B cell (primary cell): ENCODE measurements around the gene TSPAN14. TPM values are rescaled to one million over a fixed set of nuclear protein-coding genes. Genes with fewer than 3 reads are reported as not detected.

Experiments used
- ATAC-seq: fragments of 200-7000 bp; cut with Tn5 transposase; one replicate; pipeline ENCODE4 v1.10.0; 2021; ENCODE audit warnings: low read depth, mild to moderate bottlenecking, moderate number of reproducible peaks, moderate library complexity
- CTCF ChIA-PET: fragments of 350-600 bp; sonication (Branson Sonifier 250); formaldehyde crosslinking; loops from one replicate; lab custom pipeline; 2021; ENCODE audit warnings: antibody characterized with exemption, inconsistent platforms; lab: Charles Lee
- POLR2A ChIA-PET: fragments of 350-600 bp; sonication (Branson Sonifier 250); formaldehyde crosslinking; loops from one replicate; lab custom pipeline; 2021; ENCODE audit warnings: antibody characterized with exemption; lab: Charles Lee
- DNase-seq: peaks from one replicate; pipeline ENCODE4 v3.0.0; 2013
- H2AFZ ChIP-seq: 2 replicates; pipeline ENCODE4 v1.6.1; 2012; ENCODE audit warnings: mild to moderate bottlenecking, low read depth, low read length; ENCODE audit not compliant: insufficient read depth, poor library complexity, severe bottlenecking
- H3K27ac ChIP-seq, 2 donors: 1 replicate in 1 of 2; 2 replicates in 1 of 2; pipeline ENCODE4 v1.5.1; 2012 to 2013; ENCODE audit warnings: low read length in 2 of 2, mild to moderate bottlenecking in 2 of 2, moderate library complexity in 1 of 2
- H3K27me3 ChIP-seq, 4 experiments: fragments of 200-600 bp in 1 of 4; sonication (generic) in 1 of 4; replicated peaks in 1 of 4; 1 replicate in 2 of 4; 2 replicates in 2 of 4; pipeline versions ENCODE4 v1.6.1 to v1.7.0; 2013 to 2016; ENCODE audit warnings: low read length in 3 of 4, mild to moderate bottlenecking in 2 of 4, mixed read lengths in 1 of 4, moderate library complexity in 1 of 4; ENCODE audit not compliant: insufficient read depth in 4 of 4, control insufficient read depth in 3 of 4; ENCODE audit errors: control extremely low read depth in 1 of 4
- H3K36me3 ChIP-seq, 2 experiments: replicated peaks in 1 of 2; 1 replicate in 1 of 2; 2 replicates in 1 of 2; pipeline versions ENCODE4 v1.6.1 to v1.7.1; 2013; ENCODE audit warnings: low read length in 1 of 2; ENCODE audit not compliant: insufficient read depth in 2 of 2, control insufficient read depth in 1 of 2; ENCODE audit errors: control extremely low read depth in 1 of 2, extremely low read depth in 1 of 2
- H3K4me1 ChIP-seq, 2 donors: fragments of 200-600 bp in 1 of 2; sonication (generic) in 1 of 2; 1 replicate in 1 of 2; 2 replicates in 1 of 2; pipeline versions ENCODE4 v1.5.1 to v1.6.1; 2013 to 2017; ENCODE audit warnings: low read length in 2 of 2; ENCODE audit not compliant: control insufficient read depth in 2 of 2, insufficient read depth in 2 of 2
- H3K4me2 ChIP-seq: replicated peaks from 2 replicates; pipeline ENCODE3; 2012; ENCODE audit warnings: mild to moderate bottlenecking, low read depth, low read length; ENCODE audit not compliant: poor library complexity, severe bottlenecking
- H3K4me3 ChIP-seq, 5 experiments: fragments of 200-600 bp in 1 of 5; sonication (generic) in 1 of 5; 1 replicate in 3 of 5; 2 replicates in 2 of 5; pipeline versions ENCODE4 v1.5.1 to v1.7.0; 2011 to 2016; ENCODE audit warnings: low read length in 4 of 5, mild to moderate bottlenecking in 4 of 5, low read depth in 2 of 5, control low read depth in 1 of 5, moderate library complexity in 1 of 5; ENCODE audit not compliant: insufficient read depth in 1 of 5; ENCODE audit errors: control extremely low read depth in 1 of 5, extremely low read depth in 1 of 5
- H3K79me2 ChIP-seq: fragments of 200-600 bp; sonication (generic); one replicate; pipeline ENCODE4 v1.6.0; 2016; ENCODE audit warnings: low read length; ENCODE audit not compliant: control insufficient read depth, insufficient read depth
- H3K9ac ChIP-seq: fragments of 200-600 bp; sonication (generic); 2 replicates; pipeline ENCODE4 v1.6.1; 2017; ENCODE audit warnings: mild to moderate bottlenecking, low read length, moderate library complexity
- H3K9me3 ChIP-seq, 3 donors: one replicate each; pipeline versions ENCODE4 v1.6.1 to v1.7.1; 2013; ENCODE audit warnings: low read length in 2 of 3; ENCODE audit not compliant: control insufficient read depth in 2 of 3, insufficient read depth in 1 of 3; ENCODE audit errors: control extremely low read depth in 1 of 3
- H4K20me1 ChIP-seq: 2 replicates; pipeline ENCODE4 v1.6.0; 2012; ENCODE audit warnings: mild to moderate bottlenecking, low read length; ENCODE audit not compliant: insufficient read depth, control insufficient read depth, poor library complexity, severe bottlenecking
- H3K27ac Mint-ChIP-seq: one replicate; pipeline ENCODE4 v1.8.0; 2021; ENCODE audit warnings: mixed read lengths
- H3K27me3 Mint-ChIP-seq: one replicate; pipeline ENCODE4 v1.8.0; 2021; ENCODE audit warnings: mixed read lengths
- H3K4me1 Mint-ChIP-seq: one replicate; pipeline ENCODE4 v1.8.0; 2021; ENCODE audit warnings: mixed read lengths
- H3K4me3 Mint-ChIP-seq: one replicate; pipeline ENCODE4 v1.8.0; 2021; ENCODE audit warnings: mixed read lengths
- H3K9me3 Mint-ChIP-seq: one replicate; pipeline ENCODE4 v1.8.0; 2022; ENCODE audit warnings: mixed read lengths; ENCODE audit not compliant: insufficient read depth
- EZH2 ChIP-seq: IDR thresholded peaks from 2 replicates; pipeline ENCODE4 v1.6.1; 2012; ENCODE audit warnings: borderline replicate concordance, low read depth, mild to moderate bottlenecking, moderate library complexity, low read length; ENCODE audit not compliant: insufficient read depth, poor library complexity, severe bottlenecking
- WGBS: methylation state at CpG from one replicate; pipeline ENCODE4 v1.1.5; 2013; ENCODE audit warnings: missing lambda C conversion rate; ENCODE audit not compliant: insufficient coverage; 5-methylcytosine and 5-hydroxymethylcytosine counted together
- intact Hi-C: fragments of 100-400 bp; cut with micrococcal nuclease; formaldehyde crosslinking; loops from one replicate; pipeline ENCODE4 v1.10.0; 2022
- polyA plus RNA-seq: library from polyadenylated mRNA; depleted of rRNA; stranded (reverse); fragments of >200 nt; gene quantifications from 2 replicates; pipeline ENCODE4 v1.2.3, GENCODE V29; 2012
- total RNA-seq, 2 donors: library from RNA; stranded (reverse); fragments of 120-200 nt in 1 of 2; gene quantifications; 1 replicate in 1 of 2; 2 replicates in 1 of 2; pipeline versions ENCODE4 v1.2.3 to v1.2.4, GENCODE V29; 2013 to 2022
- TF ChIP-seq, protein P1 (sequence below): fragments of 200-600 bp; IDR thresholded peaks from one replicate; pipeline ENCODE4 v1.8.0; 2022; ENCODE audit warnings: antibody characterized with exemption, mild to moderate bottlenecking

The TSPAN14 gene
- total and polyA plus RNA-seq, 2 donors (not counting 1 experiment from before 2014, with no cell fraction given), result 27.8 to 55.3 TPM

DNA sequence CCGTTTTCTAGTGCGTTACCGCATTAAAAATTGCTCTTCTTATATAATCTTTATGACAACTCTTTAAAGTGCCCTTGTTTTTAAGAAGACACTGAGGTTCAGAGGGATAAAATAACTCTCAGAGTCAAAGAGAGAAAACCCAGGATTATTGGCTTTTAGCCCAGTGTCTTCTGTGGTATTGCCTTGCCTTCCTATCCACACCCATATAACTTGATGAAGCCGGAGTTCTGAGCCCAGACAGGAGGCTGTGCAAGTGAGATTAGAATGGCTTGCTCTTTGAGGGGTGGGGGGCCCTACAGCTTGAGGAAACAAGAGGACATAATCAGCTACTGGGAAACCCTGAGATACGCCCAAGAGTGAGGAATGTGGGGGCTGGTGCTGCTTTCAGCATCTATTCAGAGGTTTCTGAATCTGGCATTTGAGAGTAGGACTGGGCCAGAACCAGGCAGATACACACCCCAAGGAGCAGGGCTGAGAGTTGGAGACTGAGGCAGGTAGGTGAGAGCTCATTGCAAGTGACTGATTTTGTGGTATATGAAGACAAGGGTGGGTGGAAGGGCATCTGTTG lies 43.4 kb upstream of the TSPAN14 start:
- no peak for TF ChIP-seq EZH2
- TF ChIP-seq, protein P1, sequence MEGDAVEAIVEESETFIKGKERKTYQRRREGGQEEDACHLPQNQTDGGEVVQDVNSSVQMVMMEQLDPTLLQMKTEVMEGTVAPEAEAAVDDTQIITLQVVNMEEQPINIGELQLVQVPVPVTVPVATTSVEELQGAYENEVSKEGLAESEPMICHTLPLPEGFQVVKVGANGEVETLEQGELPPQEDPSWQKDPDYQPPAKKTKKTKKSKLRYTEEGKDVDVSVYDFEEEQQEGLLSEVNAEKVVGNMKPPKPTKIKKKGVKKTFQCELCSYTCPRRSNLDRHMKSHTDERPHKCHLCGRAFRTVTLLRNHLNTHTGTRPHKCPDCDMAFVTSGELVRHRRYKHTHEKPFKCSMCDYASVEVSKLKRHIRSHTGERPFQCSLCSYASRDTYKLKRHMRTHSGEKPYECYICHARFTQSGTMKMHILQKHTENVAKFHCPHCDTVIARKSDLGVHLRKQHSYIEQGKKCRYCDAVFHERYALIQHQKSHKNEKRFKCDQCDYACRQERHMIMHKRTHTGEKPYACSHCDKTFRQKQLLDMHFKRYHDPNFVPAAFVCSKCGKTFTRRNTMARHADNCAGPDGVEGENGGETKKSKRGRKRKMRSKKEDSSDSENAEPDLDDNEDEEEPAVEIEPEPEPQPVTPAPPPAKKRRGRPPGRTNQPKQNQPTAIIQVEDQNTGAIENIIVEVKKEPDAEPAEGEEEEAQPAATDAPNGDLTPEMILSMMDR, result no peak
- H3K4me1 Mint-ChIP-seq, result peaks cover 13% of the 10 kb centered on the region
- no peaks in the 10 kb centered on the region for H4K20me1 ChIP-seq
- peaks cover 6 to 15% of the 10 kb centered on the region in 2 donors for H3K4me1 ChIP-seq
- H3K36me3 ChIP-seq, result no peaks in the 10 kb centered on the region
- H3K79me2 ChIP-seq, result no peaks in the 10 kb centered on the region
- H3K9me3 ChIP-seq, result peaks cover 0 to 5% (median 0%) of the 10 kb centered on the region in 3 donors
- H3K27ac Mint-ChIP-seq, result no peak overlapping the region
- H3K27me3 ChIP-seq, result no peaks in the 10 kb centered on the region
- DNase-seq, result no peak
- H3K27me3 Mint-ChIP-seq, result peaks cover 5% of the 10 kb centered on the region
- no peak overlapping the region for H2AFZ ChIP-seq
- H3K9ac ChIP-seq, result no peak overlapping the region
- no peak overlapping the region for H3K4me2 ChIP-seq
- no peak for ATAC-seq
- ChIA-PET POLR2A (no interaction called here), CTCF (interaction anchor here (1.0 to 1.8 kb wide), 4 partner anchors 11 to 130 kb away, joined by 3 to 5 read pairs (median 4); no protein-coding TSS in a partner anchor)
- no peak overlapping the region for H3K4me3 ChIP-seq
- no peak overlapping the region for H3K4me3 Mint-ChIP-seq
- no peak overlapping the region for H3K27ac ChIP-seq
- H3K9me3 Mint-ChIP-seq, result no peaks in the 10 kb centered on the region
- intact Hi-C loops, result no loop called here
- WGBS, result 92% methylated on average over 1 of the region's 5 CpGs

DNA sequence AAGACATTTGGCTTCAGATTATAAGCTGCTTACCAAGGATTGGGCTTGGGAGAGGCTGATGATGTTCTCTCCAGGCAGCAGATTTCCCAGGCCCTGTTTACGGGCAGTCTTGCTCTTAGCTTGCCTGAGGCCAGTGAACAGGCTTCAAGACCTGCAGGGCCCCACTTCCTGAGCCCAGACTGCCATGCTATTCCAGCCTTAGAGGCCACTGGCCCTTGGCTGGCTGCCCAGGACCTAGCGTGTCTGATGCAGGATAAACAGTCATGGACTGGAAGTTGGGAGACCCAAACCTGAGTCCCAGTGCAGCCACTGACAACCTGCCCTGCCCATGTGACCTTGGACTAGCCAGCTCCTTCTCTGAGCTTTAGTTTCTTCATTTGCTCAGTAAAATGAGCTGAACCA lies 42.8 kb upstream of the TSPAN14 start:
- no peaks in the 10 kb centered on the region for H3K79me2 ChIP-seq
- ATAC-seq (no peak), DNase-seq (no peak)
- no peak overlapping the region for H3K9ac ChIP-seq
- Mint-ChIP-seq H3K27ac (no peak overlapping the region), H3K4me3 (no peak overlapping the region), H3K9me3 (no peaks in the 10 kb centered on the region), H3K27me3 (peaks cover 5% of the 10 kb centered on the region), H3K4me1 (peaks cover 13% of the 10 kb centered on the region)
- POLR2A ChIA-PET, result interaction anchor here (0.6 kb wide), 1 partner anchor 10 kb away, joined by 3 read pairs; no protein-coding TSS in a partner anchor
- H3K4me2 ChIP-seq, result no peak overlapping the region
- no peak overlapping the region for H2AFZ ChIP-seq
- H3K4me1 ChIP-seq, result peaks cover 6 to 15% of the 10 kb centered on the region in 2 donors
- H3K9me3 ChIP-seq, result peaks cover 0 to 5% (median 0%) of the 10 kb centered on the region in 3 donors
- no peak overlapping the region for H3K4me3 ChIP-seq
- H4K20me1 ChIP-seq, result no peaks in the 10 kb centered on the region
- CTCF ChIA-PET, result interaction anchor here (0.6 to 1.7 kb wide), 4 partner anchors 10 to 130 kb away, joined by 3 to 5 read pairs (median 3); no protein-coding TSS in a partner anchor
- no peak overlapping the region for H3K27ac ChIP-seq
- H3K27me3 ChIP-seq, result no peaks in the 10 kb centered on the region
- 100% methylated on average over 2 of the region's 2 CpGs for WGBS
- TF ChIP-seq, protein P1, result no peak
- TF ChIP-seq EZH2, result no peak
- H3K36me3 ChIP-seq, result no peaks in the 10 kb centered on the region
- intact Hi-C loops, result no loop called here
